ENCODE results near the gene VIPAS39. TPM values are rescaled to one million over a fixed set of nuclear protein-coding genes. Genes with fewer than 3 reads are reported as not detected.

VIPAS39 gene
- total and polyA plus RNA-seq, 9 of the 15 experiments (the other 6 are each of a cell fraction or from before 2014, with no cell fraction given) = 5.7 to 25.6 (median 9.9) TPM

DNA sequence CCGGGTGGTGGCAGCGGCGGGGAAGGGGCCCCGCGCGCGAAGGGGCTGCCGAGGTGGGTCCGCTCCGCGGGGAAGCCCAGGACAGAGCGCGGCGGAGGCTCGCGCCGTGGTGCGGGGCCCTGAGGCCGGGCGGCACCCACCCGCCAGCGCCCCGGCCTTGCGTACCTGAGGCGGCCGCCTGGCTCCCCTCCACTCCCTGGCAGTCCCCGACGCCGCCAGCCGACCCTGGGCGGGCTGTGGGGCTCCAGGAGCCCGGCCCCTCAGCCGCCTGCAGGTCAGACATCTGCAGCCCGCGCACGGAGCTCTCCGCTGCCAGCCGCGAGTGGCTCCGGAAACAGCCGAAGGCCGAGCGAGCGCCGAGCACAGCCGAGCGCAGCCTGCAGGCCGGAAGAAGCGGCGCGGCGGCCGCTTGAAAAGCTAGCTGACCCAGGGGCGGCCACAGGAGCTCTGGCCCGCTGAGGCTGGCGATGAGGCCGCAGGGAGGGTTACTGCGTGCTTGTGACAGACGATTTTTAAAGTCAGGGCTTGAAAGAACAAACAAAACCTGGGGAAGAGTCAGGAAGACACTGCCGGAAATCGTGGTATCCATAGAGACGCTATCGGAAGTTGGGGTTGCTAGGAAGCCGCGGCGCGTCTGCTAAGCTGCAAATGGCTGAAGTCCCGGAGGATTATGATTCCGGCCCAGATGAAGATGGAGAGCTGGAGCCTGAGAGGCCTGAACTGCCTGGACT, 80.5 kb downstream of the VIPAS39 start, which contains the start of the genes SAMD15 and TMED8 (continued):
- TF ChIP-seq, protein P1, sequence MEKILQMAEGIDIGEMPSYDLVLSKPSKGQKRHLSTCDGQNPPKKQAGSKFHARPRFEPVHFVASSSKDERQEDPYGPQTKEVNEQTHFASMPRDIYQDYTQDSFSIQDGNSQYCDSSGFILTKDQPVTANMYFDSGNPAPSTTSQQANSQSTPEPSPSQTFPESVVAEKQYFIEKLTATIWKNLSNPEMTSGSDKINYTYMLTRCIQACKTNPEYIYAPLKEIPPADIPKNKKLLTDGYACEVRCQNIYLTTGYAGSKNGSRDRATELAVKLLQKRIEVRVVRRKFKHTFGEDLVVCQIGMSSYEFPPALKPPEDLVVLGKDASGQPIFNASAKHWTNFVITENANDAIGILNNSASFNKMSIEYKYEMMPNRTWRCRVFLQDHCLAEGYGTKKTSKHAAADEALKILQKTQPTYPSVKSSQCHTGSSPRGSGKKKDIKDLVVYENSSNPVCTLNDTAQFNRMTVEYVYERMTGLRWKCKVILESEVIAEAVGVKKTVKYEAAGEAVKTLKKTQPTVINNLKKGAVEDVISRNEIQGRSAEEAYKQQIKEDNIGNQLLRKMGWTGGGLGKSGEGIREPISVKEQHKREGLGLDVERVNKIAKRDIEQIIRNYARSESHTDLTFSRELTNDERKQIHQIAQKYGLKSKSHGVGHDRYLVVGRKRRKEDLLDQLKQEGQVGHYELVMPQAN (IDR thresholded peaks at IDR 0.05; ENCODE audit: borderline replicate concordance) = peak; percentile 84; the same call in 1 of the 2 replicates
- TF ChIP-seq RNF2 (IDR thresholded peaks at IDR 0.05) (no peak), ZNF589 (CRISPR knock-in tag; IDR thresholded peaks at IDR 0.05; ENCODE audit: low read depth) (no peak), MCM2 (IDR thresholded peaks at IDR 0.05; ENCODE audit: low read depth) (no peak), ZNF316 (IDR thresholded peaks at IDR 0.05) (no peak), ZSCAN29 (IDR thresholded peaks at IDR 0.05) (no peak), SMAD3 (CRISPR knock-in tag; conservative IDR thresholded peaks at IDR 0.05) (no peak), NR2C2 (CRISPR knock-in tag; IDR thresholded peaks at IDR 0.05) (no peak), NR2C2 (tag; IDR thresholded peaks at IDR 0.05) (no peak), HMG20A (CRISPR knock-in tag; conservative IDR thresholded peaks at IDR 0.05) (no peak), SETDB1 (IDR thresholded peaks at IDR 0.05; ENCODE audit: low read length) (no peak), TCF7L2 (IDR thresholded peaks at IDR 0.05; ENCODE audit: low read depth, low read length) (no peak), HDAC1 (IDR thresholded peaks at IDR 0.05) (peak in 1 of 2 experiments; percentile 81; a peak in 2 of 4 replicates), BCOR (IDR thresholded peaks at IDR 0.05) (no peak), TBP (optimal IDR thresholded peaks at IDR 0.05; ENCODE audit: low read depth, low read length) (peak; percentile 26), MAFK (IDR thresholded peaks at IDR 0.05; ENCODE audit: low read length) (no peak), ZNF561 (CRISPR knock-in tag; conservative IDR thresholded peaks at IDR 0.05) (no peak)
- TF ChIP-seq, protein P2, sequence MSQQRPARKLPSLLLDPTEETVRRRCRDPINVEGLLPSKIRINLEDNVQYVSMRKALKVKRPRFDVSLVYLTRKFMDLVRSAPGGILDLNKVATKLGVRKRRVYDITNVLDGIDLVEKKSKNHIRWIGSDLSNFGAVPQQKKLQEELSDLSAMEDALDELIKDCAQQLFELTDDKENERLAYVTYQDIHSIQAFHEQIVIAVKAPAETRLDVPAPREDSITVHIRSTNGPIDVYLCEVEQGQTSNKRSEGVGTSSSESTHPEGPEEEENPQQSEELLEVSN (IDR thresholded peaks at IDR 0.05; ENCODE audit: borderline replicate concordance in 1 of 2, extremely low read depth in 1 of 2, insufficient read depth in 1 of 2, insufficient read length in 1 of 2, low read depth in 1 of 2, low read length in 1 of 2, poor library complexity in 1 of 2, severe bottlenecking in 1 of 2) = no peak
- TF ChIP-seq, protein P3, sequence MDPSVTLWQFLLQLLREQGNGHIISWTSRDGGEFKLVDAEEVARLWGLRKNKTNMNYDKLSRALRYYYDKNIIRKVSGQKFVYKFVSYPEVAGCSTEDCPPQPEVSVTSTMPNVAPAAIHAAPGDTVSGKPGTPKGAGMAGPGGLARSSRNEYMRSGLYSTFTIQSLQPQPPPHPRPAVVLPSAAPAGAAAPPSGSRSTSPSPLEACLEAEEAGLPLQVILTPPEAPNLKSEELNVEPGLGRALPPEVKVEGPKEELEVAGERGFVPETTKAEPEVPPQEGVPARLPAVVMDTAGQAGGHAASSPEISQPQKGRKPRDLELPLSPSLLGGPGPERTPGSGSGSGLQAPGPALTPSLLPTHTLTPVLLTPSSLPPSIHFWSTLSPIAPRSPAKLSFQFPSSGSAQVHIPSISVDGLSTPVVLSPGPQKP (CRISPR knock-in tag; IDR thresholded peaks at IDR 0.05) = no peak
- TF ChIP-seq, protein P4, sequence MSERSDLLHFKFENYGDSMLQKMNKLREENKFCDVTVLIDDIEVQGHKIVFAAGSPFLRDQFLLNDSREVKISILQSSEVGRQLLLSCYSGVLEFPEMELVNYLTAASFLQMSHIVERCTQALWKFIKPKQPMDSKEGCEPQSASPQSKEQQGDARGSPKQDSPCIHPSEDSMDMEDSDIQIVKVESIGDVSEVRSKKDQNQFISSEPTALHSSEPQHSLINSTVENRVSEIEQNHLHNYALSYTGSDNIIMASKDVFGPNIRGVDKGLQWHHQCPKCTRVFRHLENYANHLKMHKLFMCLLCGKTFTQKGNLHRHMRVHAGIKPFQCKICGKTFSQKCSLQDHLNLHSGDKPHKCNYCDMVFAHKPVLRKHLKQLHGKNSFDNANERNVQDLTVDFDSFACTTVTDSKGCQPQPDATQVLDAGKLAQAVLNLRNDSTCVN (CRISPR knock-in tag; IDR thresholded peaks at IDR 0.05) = no peak
- TF ChIP-seq, protein P5, sequence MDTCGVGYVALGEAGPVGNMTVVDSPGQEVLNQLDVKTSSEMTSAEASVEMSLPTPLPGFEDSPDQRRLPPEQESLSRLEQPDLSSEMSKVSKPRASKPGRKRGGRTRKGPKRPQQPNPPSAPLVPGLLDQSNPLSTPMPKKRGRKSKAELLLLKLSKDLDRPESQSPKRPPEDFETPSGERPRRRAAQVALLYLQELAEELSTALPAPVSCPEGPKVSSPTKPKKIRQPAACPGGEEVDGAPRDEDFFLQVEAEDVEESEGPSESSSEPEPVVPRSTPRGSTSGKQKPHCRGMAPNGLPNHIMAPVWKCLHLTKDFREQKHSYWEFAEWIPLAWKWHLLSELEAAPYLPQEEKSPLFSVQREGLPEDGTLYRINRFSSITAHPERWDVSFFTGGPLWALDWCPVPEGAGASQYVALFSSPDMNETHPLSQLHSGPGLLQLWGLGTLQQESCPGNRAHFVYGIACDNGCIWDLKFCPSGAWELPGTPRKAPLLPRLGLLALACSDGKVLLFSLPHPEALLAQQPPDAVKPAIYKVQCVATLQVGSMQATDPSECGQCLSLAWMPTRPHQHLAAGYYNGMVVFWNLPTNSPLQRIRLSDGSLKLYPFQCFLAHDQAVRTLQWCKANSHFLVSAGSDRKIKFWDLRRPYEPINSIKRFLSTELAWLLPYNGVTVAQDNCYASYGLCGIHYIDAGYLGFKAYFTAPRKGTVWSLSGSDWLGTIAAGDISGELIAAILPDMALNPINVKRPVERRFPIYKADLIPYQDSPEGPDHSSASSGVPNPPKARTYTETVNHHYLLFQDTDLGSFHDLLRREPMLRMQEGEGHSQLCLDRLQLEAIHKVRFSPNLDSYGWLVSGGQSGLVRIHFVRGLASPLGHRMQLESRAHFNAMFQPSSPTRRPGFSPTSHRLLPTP (IDR thresholded peaks at IDR 0.05; ENCODE audit: borderline replicate concordance, extremely low read depth, insufficient read length) = no peak
